CD4-positive, alpha-beta T cell (primary cell): Measurements from ENCODE around the gene ALOX15B. TPM values are rescaled to one million over a fixed set of nuclear protein-coding genes. Genes with fewer than 3 reads are reported as not detected.

Experiments used
- ATAC-seq: fragments of 200-7000 bp; cut with Tn5 transposase; one replicate; pipeline ENCODE4 v1.10.0; 2022; ENCODE audit warnings: mild to moderate bottlenecking; ENCODE audit not compliant: poor library complexity
- CTCF ChIA-PET: fragments of 350-600 bp; sonication (Branson Sonifier 250); formaldehyde crosslinking; loops from one replicate; lab custom pipeline; 2021; ENCODE audit warnings: antibody characterized with exemption, inconsistent platforms; lab: Charles Lee
- POLR2A ChIA-PET: fragments of 350-600 bp; sonication (Branson Sonifier 250); formaldehyde crosslinking; loops from one replicate; lab custom pipeline; 2021; ENCODE audit warnings: antibody characterized with exemption, inconsistent platforms; lab: Charles Lee
- DNase-seq, 14 experiments: peaks; one replicate each; pipeline ENCODE4 v3.0.0-alpha.2; 2013 to 2020; ENCODE audit warnings: mixed read lengths in 2 of 14
- H3K27ac ChIP-seq, 2 donors: one replicate each; pipeline versions ENCODE4 v1.5.1 to v1.7.0; 2013; ENCODE audit warnings: low read length in 2 of 2, low read depth in 1 of 2, mild to moderate bottlenecking in 1 of 2
- H3K27me3 ChIP-seq, 2 experiments: 1 replicate in 1 of 2; 2 replicates in 1 of 2; pipeline versions ENCODE4 v1.6.1 to v1.7.0; 2013; ENCODE audit warnings: low read length in 2 of 2, control low read depth in 1 of 2, mild to moderate bottlenecking in 1 of 2, moderate library complexity in 1 of 2; ENCODE audit not compliant: insufficient read depth in 2 of 2, control insufficient read depth in 1 of 2
- H3K36me3 ChIP-seq: one replicate; pipeline ENCODE4 v1.6.1; 2013; ENCODE audit warnings: low read length, control low read depth; ENCODE audit not compliant: insufficient read depth
- H3K4me1 ChIP-seq: one replicate; pipeline ENCODE4 v1.6.1; 2013; ENCODE audit warnings: low read length, control low read depth; ENCODE audit not compliant: insufficient read depth
- H3K4me3 ChIP-seq: one replicate; pipeline ENCODE4 v1.5.1; 2013; ENCODE audit warnings: mild to moderate bottlenecking, low read length, moderate library complexity
- H3K9me3 ChIP-seq, 2 experiments: 1 replicate in 1 of 2; 2 replicates in 1 of 2; pipeline versions ENCODE4 v1.6.1 to v1.7.0; 2013; ENCODE audit warnings: low read length in 2 of 2, mild to moderate bottlenecking in 2 of 2, control low read depth in 1 of 2, moderate library complexity in 1 of 2; ENCODE audit not compliant: control insufficient read depth in 1 of 2, insufficient read depth in 1 of 2
- H3K27ac Mint-ChIP-seq: one replicate; pipeline ENCODE4 v1.8.0; 2020; ENCODE audit warnings: mixed read lengths
- H3K27me3 Mint-ChIP-seq: one replicate; pipeline ENCODE4 v1.8.0; 2021; ENCODE audit warnings: mixed read lengths
- H3K36me3 Mint-ChIP-seq: one replicate; pipeline ENCODE4 v1.8.0; 2021; ENCODE audit warnings: low read depth, mixed read lengths
- H3K4me1 Mint-ChIP-seq: one replicate; pipeline ENCODE4 v1.8.0; 2021; ENCODE audit warnings: low read depth, mixed read lengths
- H3K4me3 Mint-ChIP-seq: one replicate; pipeline ENCODE4 v1.8.0; 2020; ENCODE audit warnings: mild to moderate bottlenecking, mixed read lengths
- H3K9me3 Mint-ChIP-seq: one replicate; pipeline ENCODE4 v1.8.0; 2020; ENCODE audit warnings: mixed read lengths
- intact Hi-C, 2 experiments: fragments of 100-400 bp; cut with DNase I in 1 of 2; cut with micrococcal nuclease in 1 of 2; formaldehyde crosslinking; loops; one replicate each; pipeline versions ENCODE4 v1.15.1 to v1.9.0; 2023 to 2025; cut with DNase I, micrococcal nuclease
- total RNA-seq, 174 experiments: library from RNA in 2 of 174; stranded (reverse) in 2 of 174; gene quantifications; one replicate each; pipeline ENCODE4 v1.2.3 and lab custom pipeline; 2021 to 2026
- TF ChIP-seq, protein P1 (sequence below): fragments of 200-600 bp; IDR thresholded peaks from one replicate; pipeline ENCODE4 v1.8.0; 2022; ENCODE audit warnings: antibody characterized with exemption, mild to moderate bottlenecking

Gene ALOX15B
- total RNA-seq, 2 experiments from 2014 or later = not detected

DNA sequence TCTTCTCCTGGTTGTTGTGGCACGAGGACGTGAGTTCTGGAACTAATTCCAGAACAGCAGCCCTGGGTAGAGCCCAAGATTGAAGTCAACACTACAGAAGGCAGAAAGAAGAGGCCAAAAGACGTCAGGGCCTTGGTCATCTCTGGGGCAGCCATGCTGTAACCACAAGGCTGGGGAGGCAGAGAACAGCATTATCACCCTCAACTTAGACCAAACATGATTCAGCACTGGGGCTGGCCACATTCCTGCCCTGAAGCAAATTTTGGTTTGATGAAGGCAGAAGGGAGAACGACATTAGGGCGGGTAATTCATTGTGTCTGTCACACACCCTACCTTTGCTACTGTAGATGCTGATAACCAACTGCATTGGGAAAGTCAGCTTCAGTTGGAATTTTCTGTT is 9.7 kb upstream of the ALOX15B start:
- H3K4me3 Mint-ChIP-seq = no peak overlapping the region
- Histone ChIP-seq H3K27ac (no peak overlapping the region), H3K36me3 (no peaks in the 10 kb centered on the region), H3K4me1 (no peaks in the 10 kb centered on the region), H3K27me3 (peaks cover 8 to 22% of the 10 kb centered on the region in 2 experiments), H3K4me3 (no peak overlapping the region), H3K9me3 (no peaks in the 10 kb centered on the region)
- no peaks in the 10 kb centered on the region for H3K4me1 Mint-ChIP-seq
- H3K27ac Mint-ChIP-seq = no peak overlapping the region
- peaks cover 65% of the 10 kb centered on the region for H3K27me3 Mint-ChIP-seq
- CTCF ChIA-PET = no interaction called here
- ATAC-seq = no peak
- H3K9me3 Mint-ChIP-seq = no peaks in the 10 kb centered on the region
- intact Hi-C loops = no loop called here
- DNase-seq = no peak
- H3K36me3 Mint-ChIP-seq = no peaks in the 10 kb centered on the region
- POLR2A ChIA-PET = no interaction called here
- TF ChIP-seq, protein P1, sequence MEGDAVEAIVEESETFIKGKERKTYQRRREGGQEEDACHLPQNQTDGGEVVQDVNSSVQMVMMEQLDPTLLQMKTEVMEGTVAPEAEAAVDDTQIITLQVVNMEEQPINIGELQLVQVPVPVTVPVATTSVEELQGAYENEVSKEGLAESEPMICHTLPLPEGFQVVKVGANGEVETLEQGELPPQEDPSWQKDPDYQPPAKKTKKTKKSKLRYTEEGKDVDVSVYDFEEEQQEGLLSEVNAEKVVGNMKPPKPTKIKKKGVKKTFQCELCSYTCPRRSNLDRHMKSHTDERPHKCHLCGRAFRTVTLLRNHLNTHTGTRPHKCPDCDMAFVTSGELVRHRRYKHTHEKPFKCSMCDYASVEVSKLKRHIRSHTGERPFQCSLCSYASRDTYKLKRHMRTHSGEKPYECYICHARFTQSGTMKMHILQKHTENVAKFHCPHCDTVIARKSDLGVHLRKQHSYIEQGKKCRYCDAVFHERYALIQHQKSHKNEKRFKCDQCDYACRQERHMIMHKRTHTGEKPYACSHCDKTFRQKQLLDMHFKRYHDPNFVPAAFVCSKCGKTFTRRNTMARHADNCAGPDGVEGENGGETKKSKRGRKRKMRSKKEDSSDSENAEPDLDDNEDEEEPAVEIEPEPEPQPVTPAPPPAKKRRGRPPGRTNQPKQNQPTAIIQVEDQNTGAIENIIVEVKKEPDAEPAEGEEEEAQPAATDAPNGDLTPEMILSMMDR = no peak

DNA sequence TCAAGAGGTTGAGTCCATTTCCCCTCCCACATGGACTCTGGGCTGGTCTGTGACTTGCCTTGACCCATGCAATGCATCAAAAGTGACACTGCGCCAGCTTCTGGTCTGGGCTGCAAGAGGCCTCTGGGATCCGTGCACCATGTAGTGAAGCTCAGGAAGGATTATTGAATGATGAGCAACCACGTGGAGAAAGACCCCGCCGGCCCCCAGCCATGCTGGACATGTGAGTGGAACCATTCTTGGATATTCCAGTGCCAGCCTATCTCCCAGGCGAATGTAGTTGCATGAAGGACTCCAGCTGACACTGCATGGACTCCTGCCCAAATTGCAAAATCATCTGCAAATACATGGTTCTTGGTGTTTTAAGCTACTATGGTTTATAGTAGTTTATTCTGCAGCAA is 7.6 kb upstream of the ALOX15B start:
- H3K4me1 ChIP-seq = no peaks in the 10 kb centered on the region
- Mint-ChIP-seq H3K36me3 (no peaks in the 10 kb centered on the region), H3K27ac (no peak overlapping the region), H3K9me3 (no peaks in the 10 kb centered on the region), H3K27me3 (peaks cover 68% of the 10 kb centered on the region), H3K4me3 (no peak overlapping the region), H3K4me1 (no peaks in the 10 kb centered on the region)
- DNase-seq (no peak), ATAC-seq (no peak)
- no peak overlapping the region for H3K4me3 ChIP-seq
- TF ChIP-seq, protein P1 = no peak
- peaks cover 8 to 22% of the 10 kb centered on the region in 2 experiments for H3K27me3 ChIP-seq
- ChIA-PET CTCF (interaction anchor here (1.1 kb wide), 1 partner anchor 10 kb away, joined by 3 read pairs; no protein-coding TSS in a partner anchor), POLR2A (no interaction called here)
- intact Hi-C loops = no loop called here
- H3K27ac ChIP-seq = no peak overlapping the region
- no peaks in the 10 kb centered on the region for H3K36me3 ChIP-seq
- no peaks in the 10 kb centered on the region for H3K9me3 ChIP-seq

DNA sequence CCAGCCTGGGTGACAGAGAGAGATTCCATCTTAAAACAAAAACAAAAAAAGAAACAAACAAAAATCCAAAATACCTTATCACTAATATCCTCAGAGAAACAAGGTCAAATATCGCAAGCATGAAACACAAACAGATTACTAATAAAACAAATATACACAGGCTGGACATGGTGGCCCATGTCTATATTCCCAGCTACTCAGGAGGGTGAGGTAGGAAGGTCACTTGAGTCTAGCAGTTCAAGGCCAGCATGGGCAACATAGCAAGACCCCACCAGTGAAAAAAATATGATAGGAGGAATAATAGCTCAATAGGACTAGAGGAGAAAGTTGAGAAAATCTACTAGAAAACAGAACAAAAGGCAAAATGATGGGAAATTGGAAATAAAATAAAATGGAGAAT is 6.9 kb upstream of the ALOX15B start:
- DNase-seq = no peak
- H3K27ac Mint-ChIP-seq = no peak overlapping the region
- H3K27me3 Mint-ChIP-seq = peaks cover 65% of the 10 kb centered on the region
- H3K36me3 Mint-ChIP-seq = no peaks in the 10 kb centered on the region
- no peak overlapping the region for H3K4me3 Mint-ChIP-seq
- H3K27ac ChIP-seq = no peak overlapping the region
- intact Hi-C loops = no loop called here
- TF ChIP-seq, protein P1 = no peak
- no peaks in the 10 kb centered on the region for H3K9me3 Mint-ChIP-seq
- H3K27me3 ChIP-seq = peaks cover 8 to 21% of the 10 kb centered on the region in 2 experiments
- no peaks in the 10 kb centered on the region for H3K9me3 ChIP-seq
- POLR2A ChIA-PET = no interaction called here
- H3K4me3 ChIP-seq = no peak overlapping the region
- H3K36me3 ChIP-seq = no peaks in the 10 kb centered on the region
- CTCF ChIA-PET = interaction anchor here (1.1 kb wide), 1 partner anchor 10 kb away, joined by 3 read pairs; no protein-coding TSS in a partner anchor
- no peaks in the 10 kb centered on the region for H3K4me1 Mint-ChIP-seq
- no peaks in the 10 kb centered on the region for H3K4me1 ChIP-seq
- no peak for ATAC-seq
